G401 (cell line): Measurements from ENCODE around the gene BMPER. TPM values are rescaled to one million over a fixed set of nuclear protein-coding genes. Genes with fewer than 3 reads are reported as not detected.

Experiments
- DNase-seq: peaks from one replicate; pipeline ENCODE4 v3.0.0-alpha.2; 2015; ENCODE audit warnings: low spot score
- in situ Hi-C: cut with HindIII; loops from 2 replicates; pipeline ENCODE4 v1.10.0; 2016; ENCODE audit warnings: low sequenced_read_pairs, mixed read lengths
- total RNA-seq: library from RNA; depleted of rRNA; stranded (reverse); fragments of >200 nt; shearing (Covaris generic); gene quantifications from 2 replicates; pipeline ENCODE4 v1.2.3, GENCODE V29; 2014; rRNA removed

The BMPER gene
- total RNA-seq: not detected in 2 replicates

GRCh38 chr7:33905389-33906032 is at the start of gene BMPER:
TSS of gene BMPER (plus strand) at chr7:33905539. CDS start at chr7:33905614, 75 bp downstream.
- peak; percentile 67 for DNase-seq
- in situ Hi-C loops: no loop called here

GRCh38 chr7:33861947-33862346 is 43.4 kb upstream of the BMPER start:
- in situ Hi-C loops: no loop called here
- DNase-seq: no peak

GRCh38 chr7:33862946-33863814 is 42.2 kb upstream of the BMPER start:
- in situ Hi-C loops: no loop called here
- DNase-seq: peak; percentile 17

GRCh38 chr7:33868166-33868565 is 37.2 kb upstream of the BMPER start:
- in situ Hi-C loops: no loop called here
- DNase-seq: no peak

GRCh38 chr7:33869176-33869575 is 36.2 kb upstream of the BMPER start:
- no peak for DNase-seq
- in situ Hi-C loops: no loop called here

- in situ Hi-C loops: no loop called here
- DNase-seq: no peak
These were observed 35.2 kb upstream of the BMPER start for GRCh38 chr7:33870120-33870519.

GRCh38 chr7:33872870-33873269 is 32.5 kb upstream of the BMPER start:
- in situ Hi-C loops: no loop called here
- DNase-seq: no peak

GRCh38 chr7:33873518-33873917 is 31.8 kb upstream of the BMPER start:
- in situ Hi-C loops: no loop called here
- no peak for DNase-seq

- no peak for DNase-seq
- in situ Hi-C loops: no loop called here
These were observed 31.2 kb upstream of the BMPER start for GRCh38 chr7:33873981-33874750.

- in situ Hi-C loops: no loop called here
- DNase-seq: no peak
These were observed 30.4 kb upstream of the BMPER start for GRCh38 chr7:33874943-33875342.

- no peak for DNase-seq
- in situ Hi-C loops: no loop called here
These were observed 28.6 kb upstream of the BMPER start for GRCh38 chr7:33876596-33877274.

- in situ Hi-C loops: no loop called here
- no peak for DNase-seq
These were observed 24.6 kb upstream of the BMPER start for GRCh38 chr7:33880787-33881186.

GRCh38 chr7:33881316-33881715 is 24.0 kb upstream of the BMPER start:
- in situ Hi-C loops: no loop called here

GRCh38 chr7:33882040-33882837 is 23.1 kb upstream of the BMPER start:
- DNase-seq: peak; percentile 45
- in situ Hi-C loops: no loop called here

More at GRCh38 chr7:33881316-33881715, 24.0 kb upstream of the BMPER start:
- DNase-seq: no peak

- no peak for DNase-seq
- in situ Hi-C loops: no loop called here
These were observed 22.2 kb upstream of the BMPER start for GRCh38 chr7:33882950-33883670.

GRCh38 chr7:33883671-33883965 is 21.7 kb upstream of the BMPER start:
- DNase-seq: no peak
- in situ Hi-C loops: no loop called here

- in situ Hi-C loops: no loop called here
- DNase-seq: no peak
These were observed 19.8 kb upstream of the BMPER start for GRCh38 chr7:33885290-33886148.
